PC-9 (cell line): ENCODE data around the gene MYO16. TPM values are rescaled to one million over a fixed set of nuclear protein-coding genes. Genes with fewer than 3 reads are reported as not detected.

Experiments used
- BruUV-seq: library from RNA; stranded (reverse); fragments of 400-500 nt; replicated peaks from 2 replicates; lab custom pipeline; 2021; lab: Mats Ljungman, UMichigan
- CTCF ChIA-PET: fragments of 300-600 bp; sonication (Branson Sonifier 250); formaldehyde crosslinking; loops from one replicate; lab custom pipeline; 2022; ENCODE audit warnings: antibody characterized with exemption; lab: Charles Lee
- POLR2A ChIA-PET: fragments of 300-600 bp; sonication (Branson Sonifier 250); formaldehyde crosslinking; loops from one replicate; lab custom pipeline; 2022; ENCODE audit warnings: antibody characterized with exemption; ENCODE audit not compliant: unreplicated experiment; lab: Charles Lee
- DNase-seq, 2 experiments: peaks; one replicate each; pipeline versions ENCODE4 v3.0.0 to v3.0.0-alpha.2; 2015 to 2022; ENCODE audit warnings: mixed read lengths in 1 of 2
- H2AFZ ChIP-seq: fragments of 200-600 bp; sonication (generic); 2 replicates; pipeline ENCODE4 v1.8.1; 2017; ENCODE audit warnings: antibody characterized with exemption
- H3F3A ChIP-seq: fragments of 200-600 bp; sonication (generic); 2 replicates; pipeline ENCODE4 v1.8.1; 2017; ENCODE audit warnings: antibody characterized with exemption, mild to moderate bottlenecking, low read depth; ENCODE audit not compliant: insufficient read depth
- H3K27ac ChIP-seq: fragments of 200-600 bp; sonication (generic); 2 replicates; pipeline ENCODE4 v1.6.1; 2016; ENCODE audit warnings: mixed run types
- H3K27me3 ChIP-seq: fragments of 200-600 bp; sonication (generic); 2 replicates; pipeline ENCODE4 v1.6.1; 2016; ENCODE audit warnings: low read depth, mixed run types; ENCODE audit not compliant: insufficient read depth
- H3K36me3 ChIP-seq: fragments of 200-600 bp; sonication (generic); 2 replicates; pipeline ENCODE4 v1.6.1; 2016; ENCODE audit warnings: low read depth, mixed run types
- H3K4me1 ChIP-seq: fragments of 200-600 bp; sonication (generic); replicated peaks from 2 replicates; pipeline ENCODE4 v1.6.1; 2016; ENCODE audit warnings: mixed run types; ENCODE audit not compliant: insufficient read depth
- H3K4me2 ChIP-seq: fragments of 200-600 bp; sonication (generic); 2 replicates; pipeline ENCODE4 v1.6.1; 2017; ENCODE audit warnings: mixed run types
- H3K4me3 ChIP-seq: fragments of 200-600 bp; sonication (generic); 2 replicates; pipeline ENCODE4 v1.6.1; 2016; ENCODE audit warnings: mixed run types
- H3K79me2 ChIP-seq: fragments of 200-600 bp; sonication (generic); 2 replicates; pipeline ENCODE4 v1.6.1; 2017; ENCODE audit warnings: low read depth, mixed run types
- H3K9me2 ChIP-seq: fragments of 200-600 bp; sonication (generic); 2 replicates; pipeline ENCODE4 v1.8.1; 2017; ENCODE audit warnings: mild to moderate bottlenecking; ENCODE audit not compliant: insufficient read depth
- H3K9me3 ChIP-seq: fragments of 200-600 bp; sonication (generic); 2 replicates; pipeline ENCODE4 v1.8.1; 2016; ENCODE audit warnings: low read depth; ENCODE audit not compliant: insufficient read depth
- H4K20me1 ChIP-seq: fragments of 200-600 bp; sonication (generic); 2 replicates; pipeline ENCODE4 v1.8.1; 2017; ENCODE audit not compliant: insufficient read depth
- EZH2 ChIP-seq: fragments of 200-600 bp; sonication (generic); IDR thresholded peaks from 2 replicates; pipeline ENCODE4 v1.8.0; 2017; ENCODE audit warnings: antibody characterized with exemption, low read depth
- intact Hi-C: fragments of 100-400 bp; cut with micrococcal nuclease; formaldehyde crosslinking; loops from one replicate; pipeline ENCODE4 v1.10.0; 2022; ENCODE audit not compliant: unreplicated experiment
- total RNA-seq: library from RNA; stranded (reverse); gene quantifications from 2 replicates; pipeline ENCODE4 v1.2.3, GENCODE V29; 2021
- TF ChIP-seq, protein P1 (sequence below): fragments of 200-600 bp; sonication (generic); conservative IDR thresholded peaks from 2 replicates; pipeline ENCODE4 v1.6.1; 2017; ENCODE audit warnings: mixed run types, antibody characterized with exemption, mild to moderate bottlenecking, moderate library complexity

MYO16 gene
- total RNA-seq, 1 experiment from 2014 or later: 0.59 TPM

DNA sequence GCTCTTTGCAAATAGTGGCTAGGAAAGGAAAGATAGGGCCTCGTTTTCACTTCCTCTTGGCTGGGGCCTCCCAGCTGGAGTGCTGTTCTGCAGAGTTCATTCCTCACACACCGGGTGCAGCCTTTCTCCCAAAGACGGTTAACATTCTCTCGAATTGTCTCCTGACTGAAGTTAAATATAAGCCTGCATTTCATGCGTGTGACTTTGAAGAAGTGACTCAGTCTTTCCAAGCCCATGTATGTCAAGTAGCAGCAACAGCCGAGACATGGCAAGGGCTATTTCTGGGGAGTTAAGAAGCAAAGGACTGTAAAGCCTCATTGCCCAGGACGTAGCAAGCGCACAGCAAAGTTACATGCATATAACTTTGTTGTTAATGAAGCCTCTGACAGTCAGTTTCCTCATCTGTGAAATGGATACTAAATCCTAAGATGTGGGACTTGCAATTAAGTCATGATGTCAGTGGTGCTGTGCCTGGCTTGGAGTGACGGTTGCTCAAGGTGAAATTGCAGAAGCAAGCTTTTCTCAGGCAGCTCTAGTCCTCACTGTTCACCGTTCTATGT, 502.4 kb downstream of the MYO16 start:
- BruUV-seq: no TSS peak
- H3K9me3 ChIP-seq: no peaks in the 10 kb centered on the region
- H3K4me2 ChIP-seq: no peak overlapping the region
- H3F3A ChIP-seq: no peaks in the 10 kb centered on the region
- POLR2A ChIA-PET: no interaction called here
- DNase-seq: no peak
- H3K4me1 ChIP-seq: no peaks in the 10 kb centered on the region
- H3K36me3 ChIP-seq: no peaks in the 10 kb centered on the region
- no peak overlapping the region for H3K27ac ChIP-seq
- H3K79me2 ChIP-seq: no peaks in the 10 kb centered on the region
- CTCF ChIA-PET: no interaction called here
- H3K9me2 ChIP-seq: no peaks in the 10 kb centered on the region; the same call in 1 of the 2 replicates
- intact Hi-C loops: no loop called here
- no peak overlapping the region for H2AFZ ChIP-seq
- H3K27me3 ChIP-seq: no peaks in the 10 kb centered on the region
- no peaks in the 10 kb centered on the region for H4K20me1 ChIP-seq
- no peak for TF ChIP-seq EZH2
- TF ChIP-seq, protein P1, sequence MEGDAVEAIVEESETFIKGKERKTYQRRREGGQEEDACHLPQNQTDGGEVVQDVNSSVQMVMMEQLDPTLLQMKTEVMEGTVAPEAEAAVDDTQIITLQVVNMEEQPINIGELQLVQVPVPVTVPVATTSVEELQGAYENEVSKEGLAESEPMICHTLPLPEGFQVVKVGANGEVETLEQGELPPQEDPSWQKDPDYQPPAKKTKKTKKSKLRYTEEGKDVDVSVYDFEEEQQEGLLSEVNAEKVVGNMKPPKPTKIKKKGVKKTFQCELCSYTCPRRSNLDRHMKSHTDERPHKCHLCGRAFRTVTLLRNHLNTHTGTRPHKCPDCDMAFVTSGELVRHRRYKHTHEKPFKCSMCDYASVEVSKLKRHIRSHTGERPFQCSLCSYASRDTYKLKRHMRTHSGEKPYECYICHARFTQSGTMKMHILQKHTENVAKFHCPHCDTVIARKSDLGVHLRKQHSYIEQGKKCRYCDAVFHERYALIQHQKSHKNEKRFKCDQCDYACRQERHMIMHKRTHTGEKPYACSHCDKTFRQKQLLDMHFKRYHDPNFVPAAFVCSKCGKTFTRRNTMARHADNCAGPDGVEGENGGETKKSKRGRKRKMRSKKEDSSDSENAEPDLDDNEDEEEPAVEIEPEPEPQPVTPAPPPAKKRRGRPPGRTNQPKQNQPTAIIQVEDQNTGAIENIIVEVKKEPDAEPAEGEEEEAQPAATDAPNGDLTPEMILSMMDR: no peak
- H3K4me3 ChIP-seq: no peak overlapping the region

DNA sequence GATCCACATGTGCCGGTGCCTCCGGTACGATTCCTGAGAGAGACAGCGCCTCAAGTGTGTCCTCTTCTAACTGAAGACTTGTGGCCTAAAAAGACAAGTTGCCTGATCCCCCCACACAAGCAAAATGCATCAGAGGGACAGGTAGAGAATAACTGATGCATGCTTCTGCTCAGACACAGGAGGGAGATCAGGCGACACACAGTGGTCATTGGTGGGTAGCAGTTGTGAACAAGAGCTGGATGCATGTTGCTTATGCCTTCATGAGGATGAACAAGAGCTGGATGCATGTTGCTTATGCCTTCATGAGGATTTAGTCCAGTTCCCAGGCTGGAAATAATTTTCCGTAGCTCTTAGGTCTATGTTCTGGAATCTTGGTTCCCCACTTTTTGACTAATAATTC, 505.6 kb downstream of the MYO16 start:
- Histone ChIP-seq H2AFZ (no peak overlapping the region), H3K79me2 (no peaks in the 10 kb centered on the region), H3K9me2 (no peaks in the 10 kb centered on the region), H3K4me3 (no peak overlapping the region), H4K20me1 (no peaks in the 10 kb centered on the region), H3K4me1 (no peaks in the 10 kb centered on the region), H3K36me3 (no peaks in the 10 kb centered on the region), H3K27me3 (no peaks in the 10 kb centered on the region), H3K9me3 (peaks cover 4% of the 10 kb centered on the region; the same call in 1 of the 2 replicates), H3K4me2 (no peak overlapping the region), H3K27ac (no peak overlapping the region), H3F3A (no peaks in the 10 kb centered on the region)
- intact Hi-C loops: no loop called here
- ChIA-PET CTCF (no interaction called here), POLR2A (no interaction called here)
- TF ChIP-seq EZH2: no peak
- TF ChIP-seq, protein P1: no peak
- DNase-seq: no peak
- no TSS peak for BruUV-seq

GRCh38 chr13:109136873-109137272, 507.5 kb downstream of the MYO16 start:
- peaks cover 4% of the 10 kb centered on the region; the same call in 1 of the 2 replicates for H3K9me3 ChIP-seq
- CTCF ChIA-PET: no interaction called here
- intact Hi-C loops: no loop called here
- H3F3A ChIP-seq: no peaks in the 10 kb centered on the region
- no peaks in the 10 kb centered on the region for H4K20me1 ChIP-seq
- no peak overlapping the region for H3K27ac ChIP-seq
- no peaks in the 10 kb centered on the region for H3K36me3 ChIP-seq
- no peak overlapping the region for H2AFZ ChIP-seq
- no peak overlapping the region for H3K4me2 ChIP-seq
- POLR2A ChIA-PET: no interaction called here
- H3K27me3 ChIP-seq: no peaks in the 10 kb centered on the region
- TF ChIP-seq, protein P1: no peak
- no peak for TF ChIP-seq EZH2
- H3K79me2 ChIP-seq: no peaks in the 10 kb centered on the region
- no peaks in the 10 kb centered on the region for H3K4me1 ChIP-seq
- DNase-seq: no peak
- no peaks in the 10 kb centered on the region for H3K9me2 ChIP-seq
- no peak overlapping the region for H3K4me3 ChIP-seq
- BruUV-seq: no TSS peak
